Smooth muscle cell (in vitro differentiated cells): ENCODE measurements around the gene LYSET. TPM values are rescaled to one million over a fixed set of nuclear protein-coding genes. Genes with fewer than 3 reads are reported as not detected.

Experiments
- DNase-seq: peaks from one replicate; lab custom pipeline; 2025; ENCODE audit not compliant: unreplicated experiment; lab: John Stamatoyannopoulos, UW
- H2AFZ ChIP-seq: fragments of 200-600 bp; sonication (generic); 2 replicates; pipeline ENCODE4 v1.6.0; 2016; ENCODE audit warnings: antibody characterized with exemption, low read depth, mild to moderate bottlenecking
- H3F3A ChIP-seq: fragments of 200-600 bp; sonication (generic); 2 replicates; pipeline ENCODE4 v1.6.0; 2017; ENCODE audit warnings: antibody characterized with exemption, low read depth
- H3K27ac ChIP-seq: fragments of 200-600 bp; sonication (generic); 2 replicates; pipeline ENCODE4 v1.5.1; 2016; ENCODE audit warnings: low read depth, mild to moderate bottlenecking
- H3K27me3 ChIP-seq: fragments of 200-600 bp; sonication (generic); 2 replicates; pipeline ENCODE4 v1.6.1; 2016; ENCODE audit warnings: low read depth, mild to moderate bottlenecking
- H3K36me3 ChIP-seq: fragments of 200-600 bp; sonication (generic); 2 replicates; pipeline ENCODE4 v1.5.1; 2016; ENCODE audit warnings: low read depth
- H3K4me1 ChIP-seq: fragments of 200-600 bp; sonication (generic); 2 replicates; pipeline ENCODE4 v1.5.1; 2016; ENCODE audit warnings: low read depth
- H3K4me2 ChIP-seq: fragments of 200-600 bp; sonication (generic); 2 replicates; pipeline ENCODE4 v1.6.0; 2016; ENCODE audit warnings: mild to moderate bottlenecking
- H3K4me3 ChIP-seq: fragments of 200-600 bp; sonication (generic); 2 replicates; pipeline ENCODE4 v1.5.1; 2016; ENCODE audit warnings: mild to moderate bottlenecking
- H3K79me2 ChIP-seq: fragments of 200-600 bp; sonication (generic); 2 replicates; pipeline ENCODE4 v1.6.0; 2016; ENCODE audit warnings: low read depth, mild to moderate bottlenecking
- H3K9ac ChIP-seq: fragments of 200-600 bp; sonication (generic); 2 replicates; pipeline ENCODE4 v1.6.0; 2016; ENCODE audit warnings: low read depth
- H3K9me3 ChIP-seq: fragments of 200-600 bp; sonication (generic); replicated peaks from 2 replicates; pipeline ENCODE4 v1.5.1; 2016; ENCODE audit warnings: low read depth
- H4K20me1 ChIP-seq: fragments of 200-600 bp; sonication (generic); 2 replicates; pipeline ENCODE4 v1.6.0; 2016; ENCODE audit warnings: low read depth
- CTCF ChIP-seq: fragments of 200-600 bp; sonication (generic); IDR thresholded peaks from 2 replicates; pipeline ENCODE4 v1.5.1; 2017; ENCODE audit warnings: borderline replicate concordance, mild to moderate bottlenecking, antibody characterized with exemption; ENCODE audit not compliant: insufficient read depth, poor library complexity, severe bottlenecking
- WGBS: methylation state at CpG from one replicate; pipeline ENCODE4 v1.1.7; 2016; ENCODE audit warnings: low lambda C conversion rate; 5-methylcytosine and 5-hydroxymethylcytosine counted together
- polyA plus RNA-seq: library from polyadenylated mRNA; unstranded; fragments of >200 nt; fragmentation: Nextera tagmentation; extraction: Ambion mirVana; gene quantifications from 2 replicates; pipeline ENCODE4 v1.2.1, GENCODE V29; 2016
- total RNA-seq: library from RNA; depleted of rRNA; stranded (reverse); fragments of >200 nt; gene quantifications from 2 replicates; pipeline ENCODE4 v1.2.3, GENCODE V29; 2014

Gene LYSET
- total and polyA plus RNA-seq, 2 experiments from 2014 or later: 7.9 to 17.9 TPM

DNA sequence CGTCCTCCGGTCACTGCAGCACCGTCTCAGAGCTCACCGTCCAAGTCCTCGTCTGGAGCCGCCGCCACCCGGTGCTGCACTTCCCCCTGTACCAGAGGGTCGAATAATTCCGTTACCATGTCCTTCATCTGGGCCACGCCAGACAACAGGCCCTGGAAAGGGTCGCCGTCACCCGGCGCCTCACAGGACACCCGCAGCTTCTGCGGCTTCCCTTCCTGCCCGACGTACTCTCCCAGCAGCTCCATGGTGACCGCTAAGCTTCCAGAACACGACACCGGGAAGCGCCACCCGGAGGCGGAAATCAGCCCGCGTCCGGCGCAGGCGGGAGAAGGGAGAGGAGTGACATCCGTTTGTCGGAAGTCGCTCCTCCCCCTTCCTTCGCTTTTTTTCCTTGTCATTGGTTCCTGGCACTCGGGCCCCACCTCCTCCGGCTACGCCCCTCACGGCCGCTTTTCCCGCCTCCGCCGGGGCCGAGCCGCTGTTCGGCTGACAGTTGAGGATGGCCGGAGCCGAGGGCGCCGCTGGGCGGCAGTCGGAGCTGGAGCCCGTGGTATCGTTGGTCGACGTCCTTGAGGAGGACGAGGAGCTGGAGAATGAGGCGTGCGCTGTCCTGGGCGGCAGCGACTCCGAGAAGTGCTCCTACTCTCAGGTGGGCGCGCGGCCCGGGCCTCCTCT, 21.8 kb downstream of the LYSET start, which contains the start of the genes GON7 and UBR7:
Gene GON7, minus strand, starts transcription at position 273 of the 675 bp plus-strand sequence. Its CDS starts 28 bp downstream, at position 245.
Gene UBR7, plus strand, starts transcription at position 464 of the 675 bp plus-strand sequence. Its CDS starts 36 bp downstream, at position 500.
- Histone ChIP-seq H3K36me3 (no peaks in the 10 kb centered on the region), H3K4me1 (peaks cover 11% of the 10 kb centered on the region), H3K4me3 (peak within 1 kb of the TSS; percentile 73), H3K27me3 (no peaks in the 10 kb centered on the region), H2AFZ (peak within 1 kb of the TSS; percentile 84), H3K4me2 (peak within 1 kb of the TSS; percentile 87), H3K9me3 (no peaks in the 10 kb centered on the region), H4K20me1 (no peaks in the 10 kb centered on the region), H3F3A (no peaks in the 10 kb centered on the region), H3K79me2 (peaks cover 29% of the 10 kb centered on the region), H3K9ac (peak within 1 kb of the TSS; percentile 80), H3K27ac (peak within 1 kb of the TSS; percentile 75)
- DNase-seq: peak; percentile 80
- peak; percentile 23 for TF ChIP-seq CTCF
- WGBS: under 1% methylated on average over 65 of the region's 65 CpGs

GRCh38 chr14:93207468-93208308, 22.6 kb downstream of the LYSET start:
- Histone ChIP-seq H3F3A (no peaks in the 10 kb centered on the region), H4K20me1 (no peaks in the 10 kb centered on the region), H3K4me1 (peaks cover 11% of the 10 kb centered on the region), H3K4me3 (peak overlapping the region; percentile 73), H2AFZ (peak overlapping the region; percentile 68), H3K79me2 (peaks cover 29% of the 10 kb centered on the region), H3K9ac (peak overlapping the region; percentile 15), H3K36me3 (no peaks in the 10 kb centered on the region), H3K27me3 (no peaks in the 10 kb centered on the region), H3K27ac (peak overlapping the region; percentile 33), H3K9me3 (no peaks in the 10 kb centered on the region), H3K4me2 (peak overlapping the region; percentile 87)
- peak; percentile 46 for TF ChIP-seq CTCF
- DNase-seq: peak; percentile 66
- 1% methylated on average over 16 of the region's 23 CpGs for WGBS

- DNase-seq: no peak
- H4K20me1 ChIP-seq: no peaks in the 10 kb centered on the region
- 92% methylated on average over 3 of the region's 3 CpGs for WGBS
These were observed 27.3 kb downstream of the LYSET start for GRCh38 chr14:93212432-93212831.

More at GRCh38 chr14:93212432-93212831, 27.3 kb downstream of the LYSET start:
- no peak overlapping the region for H3K4me2 ChIP-seq
- H3K4me1 ChIP-seq: peaks cover 8% of the 10 kb centered on the region
- no peak overlapping the region for H3K4me3 ChIP-seq
- no peaks in the 10 kb centered on the region for H3F3A ChIP-seq
- H3K27me3 ChIP-seq: no peaks in the 10 kb centered on the region
- no peak overlapping the region for H3K27ac ChIP-seq
- peaks cover 8% of the 10 kb centered on the region for H3K79me2 ChIP-seq
- TF ChIP-seq CTCF: no peak
- H2AFZ ChIP-seq: no peak overlapping the region
- H3K9ac ChIP-seq: no peak overlapping the region
- no peaks in the 10 kb centered on the region for H3K9me3 ChIP-seq
- no peaks in the 10 kb centered on the region for H3K36me3 ChIP-seq
